ENCODE data around the gene CHRD. TPM values are rescaled to one million over a fixed set of nuclear protein-coding genes. Genes with fewer than 3 reads are reported as not detected.

The CHRD gene
- polyA plus RNA-seq, 3 donors, result 12.5 to 20.4 (median 16.1) TPM

GRCh38 chr3:184345317-184346144 lies 34.3 kb upstream of the CHRD start:
- peak; percentile 74 for DNase-seq

GRCh38 chr3:184346480-184347190 lies 33.2 kb upstream of the CHRD start:
- no peak for DNase-seq

- no peak for DNase-seq
These were observed 32.4 kb upstream of the CHRD start for GRCh38 chr3:184347321-184348056.

- no peak for DNase-seq
These were observed 31.8 kb upstream of the CHRD start for GRCh38 chr3:184348057-184348382.

GRCh38 chr3:184349563-184350470 lies 30.0 kb upstream of the CHRD start:
- no peak for DNase-seq

- DNase-seq, result no peak
These were observed 29.2 kb upstream of the CHRD start for GRCh38 chr3:184350618-184351017.

- DNase-seq, result no peak
These were observed 28.2 kb upstream of the CHRD start for GRCh38 chr3:184351511-184352148.

GRCh38 chr3:184352149-184352785 lies 27.6 kb upstream of the CHRD start:
- DNase-seq, result no peak

- DNase-seq, result no peak
These were observed 26.8 kb upstream of the CHRD start for GRCh38 chr3:184352897-184353545.

- no peak for DNase-seq
These were observed 26.3 kb upstream of the CHRD start for GRCh38 chr3:184353546-184353941.

- no peak for DNase-seq
These were observed 25.6 kb upstream of the CHRD start for GRCh38 chr3:184354121-184354728.

- DNase-seq, result no peak
These were observed 25.1 kb upstream of the CHRD start for GRCh38 chr3:184354754-184355153.

GRCh38 chr3:184355261-184356040 lies 24.4 kb upstream of the CHRD start:
- DNase-seq, result no peak

- no peak for DNase-seq
These were observed 22.4 kb upstream of the CHRD start for GRCh38 chr3:184357248-184358123.

- no peak for DNase-seq
These were observed 21.6 kb upstream of the CHRD start for GRCh38 chr3:184358124-184358767.

GRCh38 chr3:184358921-184359350 lies 20.9 kb upstream of the CHRD start:
- DNase-seq, result no peak

- no peak for DNase-seq
These were observed 20.2 kb upstream of the CHRD start for GRCh38 chr3:184359610-184360009.

Data from renal pelvis (tissue), 4 donors.